GM23338 (cell line): ENCODE results near the gene BBX. TPM values are rescaled to one million over a fixed set of nuclear protein-coding genes. Genes with fewer than 3 reads are reported as not detected.
"Not testable (repeated sequence)": the region's sequence is repeated elsewhere in the genome, so short reads cannot be mapped to it uniquely, and the experiment has no call there.

Source experiments
- ATAC-seq: fragments of 200-7000 bp; cut with Tn5 transposase; 3 replicates; pipeline ENCODE4 v1.9.1; 2020
- DNase-seq: peaks from one replicate; pipeline ENCODE4 v3.0.0-alpha.2; 2015; ENCODE audit warnings: low spot score
- H2AFZ ChIP-seq: fragments of 200-600 bp; sonication (generic); 2 replicates; pipeline ENCODE4 v1.8.0; 2016; ENCODE audit warnings: antibody characterized with exemption, mild to moderate bottlenecking, moderate library complexity
- H3F3A ChIP-seq: fragments of 200-600 bp; sonication (generic); replicated peaks from 2 replicates; pipeline ENCODE4 v1.8.0; 2017; ENCODE audit warnings: antibody characterized with exemption, mixed run types, low read depth
- H3K27ac ChIP-seq: fragments of 200-600 bp; sonication (generic); 2 replicates; pipeline ENCODE4 v1.6.1; 2016; ENCODE audit warnings: low read depth
- H3K27me3 ChIP-seq: fragments of 200-600 bp; sonication (generic); 2 replicates; pipeline ENCODE4 v1.8.0; 2016; ENCODE audit warnings: mild to moderate bottlenecking, mixed run types, moderate library complexity; ENCODE audit not compliant: insufficient read depth
- H3K36me3 ChIP-seq: fragments of 200-600 bp; sonication (generic); 2 replicates; pipeline ENCODE4 v1.8.0; 2016; ENCODE audit warnings: mild to moderate bottlenecking; ENCODE audit not compliant: insufficient read depth
- H3K4me1 ChIP-seq: fragments of 200-600 bp; sonication (generic); 2 replicates; pipeline ENCODE4 v1.8.0; 2016; ENCODE audit warnings: mild to moderate bottlenecking, moderate library complexity; ENCODE audit not compliant: insufficient read depth
- H3K4me2 ChIP-seq: fragments of 200-600 bp; sonication (generic); 2 replicates; pipeline ENCODE4 v1.7.1; 2017; ENCODE audit warnings: mixed run types
- H3K4me3 ChIP-seq: fragments of 200-600 bp; sonication (generic); 2 replicates; pipeline ENCODE4 v1.6.1; 2016; ENCODE audit warnings: mixed run types
- H3K79me2 ChIP-seq: fragments of 200-600 bp; sonication (generic); replicated peaks from 2 replicates; pipeline ENCODE4 v1.8.0; 2017; ENCODE audit warnings: mild to moderate bottlenecking; ENCODE audit not compliant: insufficient read depth
- H3K9me2 ChIP-seq: fragments of 200-600 bp; sonication (generic); 2 replicates; pipeline ENCODE4 v1.8.0; 2017; ENCODE audit not compliant: insufficient read depth
- H4K20me1 ChIP-seq: fragments of 200-600 bp; sonication (generic); replicated peaks from 2 replicates; pipeline ENCODE4 v1.8.0; 2017; ENCODE audit warnings: mild to moderate bottlenecking; ENCODE audit not compliant: insufficient read depth
- H3K27ac Mint-ChIP-seq: 2 replicates; pipeline ENCODE4 v1.8.0; 2020; ENCODE audit warnings: inconsistent platforms, mild to moderate bottlenecking, moderate library complexity, mixed read lengths
- H3K27me3 Mint-ChIP-seq: 3 replicates; pipeline ENCODE4 v1.8.0; 2022; ENCODE audit warnings: low read depth, mild to moderate bottlenecking, moderate library complexity, mixed read lengths, inconsistent platforms; ENCODE audit not compliant: insufficient read depth, poor library complexity
- H3K36me3 Mint-ChIP-seq: 3 replicates; pipeline ENCODE4 v1.8.0; 2021; ENCODE audit warnings: low read depth, mild to moderate bottlenecking, inconsistent platforms, moderate library complexity, mixed read lengths
- H3K4me1 Mint-ChIP-seq: 3 replicates; pipeline ENCODE4 v1.8.0; 2020; ENCODE audit warnings: mild to moderate bottlenecking, inconsistent platforms, mixed read lengths
- H3K4me3 Mint-ChIP-seq: 3 replicates; pipeline ENCODE4 v1.8.0; 2021; ENCODE audit warnings: moderate library complexity, mild to moderate bottlenecking, inconsistent platforms, mixed read lengths
- H3K9me3 Mint-ChIP-seq: 3 replicates; pipeline ENCODE4 v1.8.0; 2020; ENCODE audit warnings: moderate library complexity, mild to moderate bottlenecking, inconsistent platforms, mixed read lengths
- CTCF ChIP-seq, 2 experiments: fragments of 200-600 bp in 1 of 2; sonication (generic) in 1 of 2; conservative IDR thresholded peaks; 2 replicates each; pipeline versions ENCODE4 v1.5.1 to v1.6.1; 2016 to 2017; ENCODE audit warnings: antibody characterized with exemption in 2 of 2, low read depth in 2 of 2, mild to moderate bottlenecking in 2 of 2, moderate library complexity in 1 of 2
- EZH2 ChIP-seq: fragments of 200-600 bp; sonication (generic); IDR thresholded peaks from one replicate; pipeline ENCODE4 v1.8.0; 2017; ENCODE audit warnings: antibody characterized with exemption, mild to moderate bottlenecking, low read depth; ENCODE audit not compliant: unreplicated experiment
- polyA plus RNA-seq: library from polyadenylated mRNA; unstranded; fragments of >200 nt; fragmentation: Nextera tagmentation; extraction: Ambion mirVana; gene quantifications from 2 replicates; pipeline ENCODE4 v1.2.1, GENCODE V29; 2016
- total RNA-seq: library from RNA; depleted of rRNA; stranded (reverse); fragments of >200 nt; shearing (Covaris generic); gene quantifications from 2 replicates; pipeline ENCODE4 v1.2.3, GENCODE V29; 2014

BBX gene
- total and polyA plus RNA-seq, 2 experiments from 2014 or later = 35.2 to 44.1 TPM

DNA sequence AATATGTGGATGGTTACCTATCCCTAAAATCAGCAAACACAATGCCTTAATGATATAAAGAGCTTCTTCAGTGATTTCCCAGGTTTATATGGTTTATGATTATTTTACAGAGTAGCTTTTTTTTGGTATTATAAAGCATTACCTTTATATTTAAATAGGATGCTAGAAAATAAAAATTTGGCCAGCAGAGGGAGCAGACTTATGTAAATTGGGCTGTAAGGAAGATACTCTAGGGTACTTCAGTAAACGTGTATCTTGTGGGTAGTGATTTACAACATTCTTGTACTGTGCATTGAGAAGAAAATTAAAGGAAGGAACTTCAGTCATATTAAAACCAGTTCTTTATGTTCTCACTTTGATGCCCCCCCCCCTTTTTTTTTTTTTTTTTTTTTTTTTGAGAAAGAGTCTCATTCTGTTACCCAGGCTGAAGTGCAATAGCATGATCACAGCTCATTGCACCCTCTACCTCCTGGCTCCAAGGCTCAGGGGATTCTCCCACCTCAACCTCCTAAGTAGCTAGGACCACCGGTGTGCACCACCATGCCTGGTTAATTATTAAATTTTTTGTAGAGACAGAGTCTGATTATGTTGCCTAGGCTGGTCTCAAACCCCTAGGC, 167.9 kb downstream of the BBX start:
- Mint-ChIP-seq H3K9me3 (no peaks in the 10 kb centered on the region; the same call in 2 of the 3 replicates), H3K4me1 (peaks cover 10% of the 10 kb centered on the region; the same call in 2 of the 3 replicates), H3K4me3 (no peak overlapping the region), H3K27me3 (no peaks in the 10 kb centered on the region), H3K27ac (no peak overlapping the region), H3K36me3 (no peaks in the 10 kb centered on the region; the same call in 2 of the 3 replicates)
- DNase-seq (peak; percentile 87), ATAC-seq (peak; percentile 53)
- H3K4me2 ChIP-seq = no peak overlapping the region
- no peak overlapping the region for H3K27ac ChIP-seq
- no peaks in the 10 kb centered on the region for H4K20me1 ChIP-seq
- no peak overlapping the region for H3K4me3 ChIP-seq
- no peak overlapping the region for H2AFZ ChIP-seq
- no peaks in the 10 kb centered on the region; the same call in none of the 2 replicates for H3K79me2 ChIP-seq
- peaks cover 6% of the 10 kb centered on the region for H3K4me1 ChIP-seq
- TF ChIP-seq EZH2 = no peak
- peak; percentile 45 to 75 for TF ChIP-seq CTCF (conservative IDR thresholded peaks at IDR 0.05; ENCODE audit: low read depth in 2 of 2)
- H3K27me3 ChIP-seq = no peaks in the 10 kb centered on the region
- H3K9me2 ChIP-seq = no peaks in the 10 kb centered on the region
- no peaks in the 10 kb centered on the region for H3F3A ChIP-seq
- no peaks in the 10 kb centered on the region for H3K36me3 ChIP-seq

DNA sequence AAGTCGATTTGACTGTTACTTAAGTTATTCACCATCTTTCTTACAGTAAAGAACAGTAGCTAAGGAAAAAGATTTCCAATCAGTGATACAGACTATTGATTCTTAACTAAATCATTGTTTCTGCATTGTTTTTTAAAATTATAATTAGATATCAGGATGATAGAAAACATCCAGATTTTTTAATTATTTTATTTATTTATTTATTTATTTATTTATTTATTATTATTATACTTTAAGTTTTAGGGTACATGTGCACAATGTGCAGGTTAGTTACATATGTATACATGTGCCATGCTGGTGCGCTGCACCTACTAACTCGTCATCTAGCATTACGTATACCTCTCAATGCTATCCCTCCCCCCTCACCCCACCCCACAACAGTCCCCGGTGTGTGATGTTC, 169.2 kb downstream of the BBX start:
- H3K27me3 Mint-ChIP-seq, H3F3A ChIP-seq, H3K36me3 ChIP-seq, H3K27ac ChIP-seq, H2AFZ ChIP-seq, H3K4me1 Mint-ChIP-seq, H4K20me1 ChIP-seq, DNase-seq, H3K27ac Mint-ChIP-seq, ATAC-seq, H3K79me2 ChIP-seq, H3K9me3 Mint-ChIP-seq, H3K9me2 ChIP-seq, H3K36me3 Mint-ChIP-seq, H3K4me3 ChIP-seq, H3K27me3 ChIP-seq, H3K4me3 Mint-ChIP-seq, H3K4me1 ChIP-seq, H3K4me2 ChIP-seq: not testable (repeated sequence)

GRCh38 chr3:107697348-107697747, 174.6 kb downstream of the BBX start:
- H3K4me3 ChIP-seq = peak overlapping the region; percentile 68
- not testable (repeated sequence) for H3K36me3 Mint-ChIP-seq, H4K20me1 ChIP-seq, H3K27me3 ChIP-seq, H2AFZ ChIP-seq, H3K4me1 ChIP-seq, H3K9me3 Mint-ChIP-seq, H3K36me3 ChIP-seq, H3K27ac Mint-ChIP-seq, H3K27me3 Mint-ChIP-seq, DNase-seq, H3K9me2 ChIP-seq, H3K27ac ChIP-seq, H3F3A ChIP-seq, ATAC-seq
- Mint-ChIP-seq H3K4me3 (peak overlapping the region; percentile 76; the same call in 2 of the 3 replicates), H3K4me1 (peaks cover 11% of the 10 kb centered on the region)
- peak overlapping the region; percentile 73 for H3K4me2 ChIP-seq
- peaks cover 19% of the 10 kb centered on the region for H3K79me2 ChIP-seq

DNA sequence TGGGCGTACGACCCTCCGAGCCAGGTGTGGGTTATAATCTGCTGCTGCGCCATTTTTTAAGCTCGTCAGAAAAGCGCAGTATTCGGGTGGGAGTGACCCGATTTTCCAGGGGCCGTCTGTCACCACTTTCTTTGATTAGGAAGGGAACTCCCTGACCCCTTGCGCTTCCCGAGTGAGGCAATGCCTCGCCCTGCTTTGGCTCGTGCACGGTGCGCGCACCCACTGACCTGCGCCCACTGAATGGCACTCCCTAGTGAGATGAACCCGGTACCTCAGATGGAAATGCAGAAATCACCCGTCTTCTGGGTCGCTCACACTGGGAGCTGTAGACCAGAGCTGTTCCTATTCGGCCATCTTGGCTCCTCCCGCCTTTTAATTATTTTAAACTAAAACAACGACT, 175.1 kb downstream of the BBX start:
- peak overlapping the region; percentile 68 for H3K4me3 ChIP-seq
- H3K4me2 ChIP-seq = peak overlapping the region; percentile 81
- not testable (repeated sequence) for H3K36me3 Mint-ChIP-seq, H3K27ac ChIP-seq, H3K4me1 ChIP-seq, H3F3A ChIP-seq, H3K36me3 ChIP-seq, H3K9me2 ChIP-seq, H3K9me3 Mint-ChIP-seq, H3K27me3 ChIP-seq, DNase-seq, H4K20me1 ChIP-seq, H3K27me3 Mint-ChIP-seq, ATAC-seq
- H3K79me2 ChIP-seq = peaks cover 19% of the 10 kb centered on the region
- 0 out of 2 replicates have a peak overlapping the region, but pooled peaks have one; percentile 74 for H2AFZ ChIP-seq
- Mint-ChIP-seq H3K4me1 (peaks cover 15% of the 10 kb centered on the region), H3K27ac (peak overlapping the region; percentile 96), H3K4me3 (peak overlapping the region; percentile 76)
